ENCODE measurements around the gene HTRA2. TPM values are rescaled to one million over a fixed set of nuclear protein-coding genes. Genes with fewer than 3 reads are reported as not detected.

The HTRA2 gene
- total RNA-seq, 1 experiment from 2014 or later: 24.9 TPM

GRCh38 chr2:74562126-74562775 lies 32.5 kb downstream of the HTRA2 start:
- no peaks in the 10 kb centered on the region for H3K79me1 ChIP-seq (ENCODE audit: insufficient read depth, low read depth, low read length, poor library complexity, severe bottlenecking)
- Mint-ChIP-seq H3K36me3 (ENCODE audit: insufficient read depth in 1 of 3, low read depth in 3 of 3) (0 out of 7 replicates have a peak, but pooled peaks cover 0 to 3% (median 1%) of the 10 kb centered on the region in 3 experiments), H3K4me1 (peaks cover 9 to 14% of the 10 kb centered on the region in 2 experiments), H3K27ac (peak overlapping the region in 1 of 3 experiments; percentile 54; a peak in 1 of 7 replicates), H3K9me3 (no peaks in the 10 kb centered on the region), H3K4me3 (no peak overlapping the region), H3K27me3 (ENCODE audit: low read depth) (peaks cover 20% of the 10 kb centered on the region)
- H2BK12ac ChIP-seq (ENCODE audit: insufficient read length, low read depth, low read length): no peak overlapping the region
- TF ChIP-seq, protein P1, sequence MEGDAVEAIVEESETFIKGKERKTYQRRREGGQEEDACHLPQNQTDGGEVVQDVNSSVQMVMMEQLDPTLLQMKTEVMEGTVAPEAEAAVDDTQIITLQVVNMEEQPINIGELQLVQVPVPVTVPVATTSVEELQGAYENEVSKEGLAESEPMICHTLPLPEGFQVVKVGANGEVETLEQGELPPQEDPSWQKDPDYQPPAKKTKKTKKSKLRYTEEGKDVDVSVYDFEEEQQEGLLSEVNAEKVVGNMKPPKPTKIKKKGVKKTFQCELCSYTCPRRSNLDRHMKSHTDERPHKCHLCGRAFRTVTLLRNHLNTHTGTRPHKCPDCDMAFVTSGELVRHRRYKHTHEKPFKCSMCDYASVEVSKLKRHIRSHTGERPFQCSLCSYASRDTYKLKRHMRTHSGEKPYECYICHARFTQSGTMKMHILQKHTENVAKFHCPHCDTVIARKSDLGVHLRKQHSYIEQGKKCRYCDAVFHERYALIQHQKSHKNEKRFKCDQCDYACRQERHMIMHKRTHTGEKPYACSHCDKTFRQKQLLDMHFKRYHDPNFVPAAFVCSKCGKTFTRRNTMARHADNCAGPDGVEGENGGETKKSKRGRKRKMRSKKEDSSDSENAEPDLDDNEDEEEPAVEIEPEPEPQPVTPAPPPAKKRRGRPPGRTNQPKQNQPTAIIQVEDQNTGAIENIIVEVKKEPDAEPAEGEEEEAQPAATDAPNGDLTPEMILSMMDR (conservative IDR thresholded peaks at IDR 0.05): no peak
- H2AFZ ChIP-seq (ENCODE audit: low read length): no peak overlapping the region
- H4K91ac ChIP-seq (ENCODE audit: insufficient read length, low read depth, low read length): no peak overlapping the region
- no peak overlapping the region for H3T11ph ChIP-seq (ENCODE audit: low read length)
- DNase-seq: no peak
- H3K23me2 ChIP-seq (ENCODE audit: insufficient read length, low read depth, low read length, poor library complexity, severe bottlenecking): no peaks in the 10 kb centered on the region
- H3K56ac ChIP-seq (ENCODE audit: insufficient read length, low read depth, low read length): no peak overlapping the region
- no peaks in the 10 kb centered on the region for H3K27me3 ChIP-seq (ENCODE audit: insufficient read depth, low read length)
- H3K4me2 ChIP-seq (ENCODE audit: insufficient read depth, insufficient read length, low read length): no peak overlapping the region
- H4K8ac ChIP-seq (replicated peaks; ENCODE audit: insufficient read length, low read depth, low read length): no peak overlapping the region
- H3K14ac ChIP-seq (ENCODE audit: insufficient read depth, low read length): no peak overlapping the region
- no peak overlapping the region for H3K23ac ChIP-seq (ENCODE audit: insufficient read length, low read depth, low read length)
- no peak overlapping the region for H2BK5ac ChIP-seq (ENCODE audit: insufficient read length, low read length)
- no peaks in the 10 kb centered on the region for H4K20me1 ChIP-seq (ENCODE audit: control insufficient read depth, insufficient read depth, insufficient read length)
- H2BK20ac ChIP-seq (ENCODE audit: low read depth, low read length, poor library complexity, severe bottlenecking): no peak overlapping the region
- H3K79me2 ChIP-seq (ENCODE audit: insufficient read depth, low read length): no peaks in the 10 kb centered on the region
- H2AK5ac ChIP-seq (ENCODE audit: insufficient read length, low read length): no peak overlapping the region
- no peaks in the 10 kb centered on the region for H3K9me3 ChIP-seq (ENCODE audit: control insufficient read depth, low read depth, low read length)
- no peak overlapping the region for H3K27ac ChIP-seq (ENCODE audit: insufficient read length, low read depth, low read length)
- H3K4ac ChIP-seq (ENCODE audit: low read depth, low read length): no peak overlapping the region
- H4K5ac ChIP-seq (ENCODE audit: insufficient read length, low read depth, low read length): no peak overlapping the region
- 0 out of 2 replicates have a peak overlapping the region, but pooled peaks have one; percentile 53 for H2BK15ac ChIP-seq (ENCODE audit: low read depth, low read length)
- H2BK120ac ChIP-seq (ENCODE audit: low read depth, low read length, poor library complexity, severe bottlenecking): no peak overlapping the region
- WGBS (ENCODE audit: extremely low coverage, insufficient read length, low lambda C conversion rate): no CpG with 5 or more reads among the region's 7 CpGs
- no peak overlapping the region for H3K9ac ChIP-seq (ENCODE audit: extremely low read depth, insufficient read length, low read length)
- H3K4me1 ChIP-seq (ENCODE audit: insufficient read depth, low read length): 0 out of 2 replicates have a peak, but pooled peaks cover 3% of the 10 kb centered on the region
- H3K18ac ChIP-seq (ENCODE audit: insufficient read length, low read depth, low read length): no peak overlapping the region
